ENCODE results near the gene SLC12A4. TPM values are rescaled to one million over a fixed set of nuclear protein-coding genes. Genes with fewer than 3 reads are reported as not detected.

SLC12A4 gene
- total and polyA plus RNA-seq, 2 of the 13 experiments (the other 11 are each of a cell fraction or from before 2014, with no cell fraction given), result 65.1 to 84.3 TPM

DNA sequence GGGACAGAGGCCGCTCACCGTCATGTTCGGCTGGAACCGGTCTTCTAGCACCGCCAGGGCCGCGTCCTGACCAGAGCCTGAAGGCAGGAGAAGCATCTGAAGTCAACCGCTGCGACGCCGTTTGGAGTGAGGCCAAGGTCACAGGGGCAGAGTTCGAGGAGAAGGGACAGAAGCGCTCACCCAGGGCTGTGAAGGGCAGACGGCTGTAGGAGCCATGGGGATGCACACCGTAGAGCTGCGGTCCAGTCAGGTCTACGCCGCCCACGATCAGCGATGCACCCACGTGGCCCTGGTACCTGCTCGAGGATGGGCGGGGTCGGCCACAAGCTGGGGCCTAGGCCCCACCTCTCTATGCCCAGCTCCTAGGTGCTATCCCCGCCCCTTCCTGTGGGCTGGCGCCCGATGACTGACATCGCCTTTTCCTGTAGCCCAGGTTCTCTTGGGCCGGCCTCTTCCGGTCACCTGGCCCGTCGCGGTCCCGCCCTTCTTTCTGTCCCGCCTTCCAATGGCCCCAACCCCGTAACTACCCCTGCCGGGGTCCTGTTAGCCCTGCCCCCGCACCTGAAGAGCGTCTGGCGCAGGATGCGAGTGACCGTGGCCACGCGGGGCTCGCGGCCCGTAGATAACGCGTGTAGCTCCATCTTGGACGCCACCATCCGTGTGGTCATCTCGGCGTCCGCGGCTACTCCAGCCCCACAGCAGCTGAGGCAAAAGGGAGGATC is 32.9 kb downstream of the SLC12A4 start (continued):
- TF ChIP-seq, protein P1, sequence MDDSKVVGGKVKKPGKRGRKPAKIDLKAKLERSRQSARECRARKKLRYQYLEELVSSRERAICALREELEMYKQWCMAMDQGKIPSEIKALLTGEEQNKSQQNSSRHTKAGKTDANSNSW (CRISPR knock-in tag; IDR thresholded peaks at IDR 0.05; ENCODE audit: borderline replicate concordance), result peak; percentile 77; the same call in 1 of the 2 replicates
- TF ChIP-seq ZFP36L2 (CRISPR knock-in tag; IDR thresholded peaks at IDR 0.05) (0 out of 2 replicates have a peak, but pooled peaks have one; percentile 57), ZEB1 (IDR thresholded peaks at IDR 0.05; ENCODE audit: insufficient replicate concordance, low read depth) (no peak), SUZ12 (IDR thresholded peaks at IDR 0.05; ENCODE audit: low read depth, low read length) (no peak), PCBP1 (IDR thresholded peaks at IDR 0.05; ENCODE audit: borderline replicate concordance, low read depth, low read length) (peak; percentile 80; the same call in 1 of the 2 replicates), ZNF615 (CRISPR knock-in tag; IDR thresholded peaks at IDR 0.05; ENCODE audit: borderline replicate concordance) (no peak; the same call in 1 of the 2 replicates), ZNF205 (CRISPR knock-in tag; IDR thresholded peaks at IDR 0.05) (peak; percentile 62; the same call in 1 of the 2 replicates), ZNF850 (CRISPR knock-in tag; conservative IDR thresholded peaks at IDR 0.05) (no peak), PCBP2 (optimal IDR thresholded peaks at IDR 0.05; ENCODE audit: low read depth, low read length, poor library complexity, severe bottlenecking) (peak; percentile 2), ZSCAN20 (CRISPR knock-in tag; IDR thresholded peaks at IDR 0.05; ENCODE audit: borderline replicate concordance) (peak; percentile 19; the same call in 1 of the 2 replicates), SAP130 (CRISPR knock-in tag; IDR thresholded peaks at IDR 0.05; ENCODE audit: low read depth) (peak; percentile 99), ZNF224 (CRISPR knock-in tag; IDR thresholded peaks at IDR 0.05) (peak; percentile 48; the same call in 1 of the 2 replicates), STAG1 (CRISPR knock-in tag; IDR thresholded peaks at IDR 0.05) (peak; percentile 32; the same call in 1 of the 2 replicates), FOXA1 (IDR thresholded peaks at IDR 0.05) (no peak), FOXA1 (CRISPR knock-in tag; IDR thresholded peaks at IDR 0.05) (peak; percentile 7; the same call in 1 of the 2 replicates)
- TF ChIP-seq, protein P2, sequence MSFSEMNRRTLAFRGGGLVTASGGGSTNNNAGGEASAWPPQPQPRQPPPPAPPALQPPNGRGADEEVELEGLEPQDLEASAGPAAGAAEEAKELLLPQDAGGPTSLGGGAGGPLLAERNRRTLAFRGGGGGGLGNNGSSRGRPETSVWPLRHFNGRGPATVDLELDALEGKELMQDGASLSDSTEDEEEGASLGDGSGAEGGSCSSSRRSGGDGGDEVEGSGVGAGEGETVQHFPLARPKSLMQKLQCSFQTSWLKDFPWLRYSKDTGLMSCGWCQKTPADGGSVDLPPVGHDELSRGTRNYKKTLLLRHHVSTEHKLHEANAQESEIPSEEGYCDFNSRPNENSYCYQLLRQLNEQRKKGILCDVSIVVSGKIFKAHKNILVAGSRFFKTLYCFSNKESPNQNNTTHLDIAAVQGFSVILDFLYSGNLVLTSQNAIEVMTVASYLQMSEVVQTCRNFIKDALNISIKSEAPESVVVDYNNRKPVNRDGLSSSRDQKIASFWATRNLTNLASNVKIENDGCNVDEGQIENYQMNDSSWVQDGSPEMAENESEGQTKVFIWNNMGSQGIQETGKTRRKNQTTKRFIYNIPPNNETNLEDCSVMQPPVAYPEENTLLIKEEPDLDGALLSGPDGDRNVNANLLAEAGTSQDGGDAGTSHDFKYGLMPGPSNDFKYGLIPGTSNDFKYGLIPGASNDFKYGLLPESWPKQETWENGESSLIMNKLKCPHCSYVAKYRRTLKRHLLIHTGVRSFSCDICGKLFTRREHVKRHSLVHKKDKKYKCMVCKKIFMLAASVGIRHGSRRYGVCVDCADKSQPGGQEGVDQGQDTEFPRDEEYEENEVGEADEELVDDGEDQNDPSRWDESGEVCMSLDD (CRISPR knock-in tag; IDR thresholded peaks at IDR 0.05; ENCODE audit: borderline replicate concordance), result peak; percentile 82
- TF ChIP-seq, protein P3, sequence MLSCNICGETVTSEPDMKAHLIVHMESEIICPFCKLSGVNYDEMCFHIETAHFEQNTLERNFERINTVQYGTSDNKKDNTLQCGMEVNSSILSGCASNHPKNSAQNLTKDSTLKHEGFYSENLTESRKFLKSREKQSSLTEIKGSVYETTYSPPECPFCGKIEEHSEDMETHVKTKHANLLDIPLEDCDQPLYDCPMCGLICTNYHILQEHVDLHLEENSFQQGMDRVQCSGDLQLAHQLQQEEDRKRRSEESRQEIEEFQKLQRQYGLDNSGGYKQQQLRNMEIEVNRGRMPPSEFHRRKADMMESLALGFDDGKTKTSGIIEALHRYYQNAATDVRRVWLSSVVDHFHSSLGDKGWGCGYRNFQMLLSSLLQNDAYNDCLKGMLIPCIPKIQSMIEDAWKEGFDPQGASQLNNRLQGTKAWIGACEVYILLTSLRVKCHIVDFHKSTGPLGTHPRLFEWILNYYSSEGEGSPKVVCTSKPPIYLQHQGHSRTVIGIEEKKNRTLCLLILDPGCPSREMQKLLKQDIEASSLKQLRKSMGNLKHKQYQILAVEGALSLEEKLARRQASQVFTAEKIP (CRISPR knock-in tag; IDR thresholded peaks at IDR 0.05; ENCODE audit: borderline replicate concordance), result no peak
- TF ChIP-seq, protein P4, sequence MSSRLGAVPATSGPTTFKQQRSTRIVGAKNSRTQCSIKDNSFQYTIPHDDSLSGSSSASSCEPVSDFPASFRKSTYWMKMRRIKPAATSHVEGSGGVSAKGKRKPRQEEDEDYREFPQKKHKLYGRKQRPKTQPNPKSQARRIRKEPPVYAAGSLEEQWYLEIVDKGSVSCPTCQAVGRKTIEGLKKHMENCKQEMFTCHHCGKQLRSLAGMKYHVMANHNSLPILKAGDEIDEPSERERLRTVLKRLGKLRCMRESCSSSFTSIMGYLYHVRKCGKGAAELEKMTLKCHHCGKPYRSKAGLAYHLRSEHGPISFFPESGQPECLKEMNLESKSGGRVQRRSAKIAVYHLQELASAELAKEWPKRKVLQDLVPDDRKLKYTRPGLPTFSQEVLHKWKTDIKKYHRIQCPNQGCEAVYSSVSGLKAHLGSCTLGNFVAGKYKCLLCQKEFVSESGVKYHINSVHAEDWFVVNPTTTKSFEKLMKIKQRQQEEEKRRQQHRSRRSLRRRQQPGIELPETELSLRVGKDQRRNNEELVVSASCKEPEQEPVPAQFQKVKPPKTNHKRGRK (CRISPR knock-in tag; IDR thresholded peaks at IDR 0.05), result no peak; the same call in 1 of the 2 replicates
- TF ChIP-seq, protein P5, sequence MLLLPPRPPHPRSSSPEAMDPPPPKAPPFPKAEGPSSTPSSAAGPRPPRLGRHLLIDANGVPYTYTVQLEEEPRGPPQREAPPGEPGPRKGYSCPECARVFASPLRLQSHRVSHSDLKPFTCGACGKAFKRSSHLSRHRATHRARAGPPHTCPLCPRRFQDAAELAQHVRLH (CRISPR knock-in tag; IDR thresholded peaks at IDR 0.05; ENCODE audit: borderline replicate concordance, low read depth), result peak; percentile 61
- TF ChIP-seq, protein P6, sequence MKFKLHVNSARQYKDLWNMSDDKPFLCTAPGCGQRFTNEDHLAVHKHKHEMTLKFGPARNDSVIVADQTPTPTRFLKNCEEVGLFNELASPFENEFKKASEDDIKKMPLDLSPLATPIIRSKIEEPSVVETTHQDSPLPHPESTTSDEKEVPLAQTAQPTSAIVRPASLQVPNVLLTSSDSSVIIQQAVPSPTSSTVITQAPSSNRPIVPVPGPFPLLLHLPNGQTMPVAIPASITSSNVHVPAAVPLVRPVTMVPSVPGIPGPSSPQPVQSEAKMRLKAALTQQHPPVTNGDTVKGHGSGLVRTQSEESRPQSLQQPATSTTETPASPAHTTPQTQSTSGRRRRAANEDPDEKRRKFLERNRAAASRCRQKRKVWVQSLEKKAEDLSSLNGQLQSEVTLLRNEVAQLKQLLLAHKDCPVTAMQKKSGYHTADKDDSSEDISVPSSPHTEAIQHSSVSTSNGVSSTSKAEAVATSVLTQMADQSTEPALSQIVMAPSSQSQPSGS (CRISPR knock-in tag; IDR thresholded peaks at IDR 0.05), result peak; percentile 52
